ENCODE data around the gene RAB20.

The RAB20 gene

DNA sequence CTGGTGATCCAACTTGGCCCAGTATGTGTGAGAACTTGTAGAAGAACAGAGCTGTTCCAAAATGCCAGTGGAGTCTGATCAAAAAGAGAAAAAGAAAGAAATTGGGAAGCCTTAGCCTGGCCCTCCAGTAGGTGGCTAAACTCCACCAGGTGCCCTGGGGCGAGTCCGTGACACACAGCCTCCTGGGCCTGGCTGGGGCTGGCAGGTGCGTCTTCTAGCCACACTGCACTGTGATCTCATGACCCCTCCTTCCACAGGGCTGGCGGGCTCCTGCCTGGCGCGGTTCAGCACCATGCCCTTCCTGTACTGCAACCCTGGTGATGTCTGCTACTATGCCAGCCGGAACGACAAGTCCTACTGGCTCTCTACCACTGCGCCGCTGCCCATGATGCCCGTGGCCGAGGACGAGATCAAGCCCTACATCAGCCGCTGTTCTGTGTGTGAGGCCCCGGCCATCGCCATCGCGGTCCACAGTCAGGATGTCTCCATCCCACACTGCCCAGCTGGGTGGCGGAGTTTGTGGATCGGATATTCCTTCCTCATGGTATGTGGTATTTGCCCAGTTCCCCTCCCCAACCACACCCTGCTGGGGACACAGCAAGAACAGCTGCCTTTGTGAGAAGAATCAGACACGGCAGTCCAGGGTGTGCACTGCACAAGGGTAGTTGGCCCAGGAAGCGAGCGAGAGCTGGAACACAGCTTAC, 53.7 kb downstream of the RAB20 start:
- TF ChIP-seq POLR2AphosphoS5 (IDR thresholded peaks at IDR 0.05; ENCODE audit: borderline replicate concordance, low read depth, low read length) (no peak), EZH2 (IDR thresholded peaks at IDR 0.05) (no peak), FOXP2 (optimal IDR thresholded peaks at IDR 0.05; ENCODE audit: control extremely low read depth, extremely low read length, insufficient read depth) (no peak)
- H3K9me3 ChIP-seq (ENCODE audit: low read depth, low read length): no peaks in the 10 kb centered on the region
- H3K36me3 ChIP-seq (ENCODE audit: insufficient read depth, low read length): peaks cover 7% of the 10 kb centered on the region; the same call in 1 of the 2 replicates
- no peak overlapping the region for H3K4me3 ChIP-seq
- no peak overlapping the region for H3K9ac ChIP-seq (ENCODE audit: insufficient read length)
- no peak overlapping the region for H3K27ac ChIP-seq
- DNase-seq (ENCODE audit: low read depth, low spot score): no peak

DNA sequence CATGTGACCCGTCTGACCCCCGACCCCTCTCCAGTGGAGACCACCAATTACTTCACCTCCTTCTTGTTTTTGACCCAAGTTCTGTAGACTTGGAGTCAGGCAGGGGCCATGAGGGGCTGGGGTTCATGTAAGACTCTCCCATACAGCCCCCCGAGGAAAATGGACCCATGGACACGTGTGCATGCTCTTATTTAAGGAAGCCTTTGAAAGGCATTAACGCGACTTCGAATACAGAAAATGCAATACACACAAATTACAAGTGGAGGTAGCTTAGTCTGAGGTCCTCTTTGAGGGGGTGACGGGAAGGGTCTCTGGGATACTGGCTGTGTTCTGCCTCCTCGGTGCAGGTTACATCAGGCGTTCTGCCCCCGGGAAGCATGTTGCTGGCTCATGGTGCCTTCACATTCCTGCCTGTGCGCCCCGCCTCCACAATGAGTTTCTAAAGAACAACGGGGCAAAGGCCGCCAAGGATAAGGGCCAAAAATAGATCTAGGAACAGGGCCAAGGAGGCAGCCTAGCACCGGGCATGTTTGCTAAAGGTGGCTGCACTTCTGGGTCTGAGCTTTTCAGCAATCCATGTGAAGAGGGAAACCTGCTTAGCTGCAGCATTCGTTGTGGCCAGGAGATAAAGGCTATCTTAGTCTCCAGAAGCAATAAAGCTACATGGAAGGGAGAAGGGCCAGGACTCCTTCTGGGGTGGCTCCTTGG, 54.5 kb downstream of the RAB20 start:
- no peaks in the 10 kb centered on the region for H3K9me3 ChIP-seq (ENCODE audit: low read depth, low read length)
- no peak overlapping the region for H3K27ac ChIP-seq
- peaks cover 7% of the 10 kb centered on the region; the same call in 1 of the 2 replicates for H3K36me3 ChIP-seq (ENCODE audit: insufficient read depth, low read length)
- no peak overlapping the region for H3K9ac ChIP-seq (ENCODE audit: insufficient read length)
- no peak overlapping the region for H3K4me3 ChIP-seq
- TF ChIP-seq FOXP2 (optimal IDR thresholded peaks at IDR 0.05; ENCODE audit: control extremely low read depth, extremely low read length, insufficient read depth): no peak
- no peak for TF ChIP-seq EZH2 (IDR thresholded peaks at IDR 0.05)
- no peak for TF ChIP-seq POLR2AphosphoS5 (IDR thresholded peaks at IDR 0.05; ENCODE audit: borderline replicate concordance, low read depth, low read length)
- DNase-seq (ENCODE audit: low read depth, low spot score): no peak

DNA sequence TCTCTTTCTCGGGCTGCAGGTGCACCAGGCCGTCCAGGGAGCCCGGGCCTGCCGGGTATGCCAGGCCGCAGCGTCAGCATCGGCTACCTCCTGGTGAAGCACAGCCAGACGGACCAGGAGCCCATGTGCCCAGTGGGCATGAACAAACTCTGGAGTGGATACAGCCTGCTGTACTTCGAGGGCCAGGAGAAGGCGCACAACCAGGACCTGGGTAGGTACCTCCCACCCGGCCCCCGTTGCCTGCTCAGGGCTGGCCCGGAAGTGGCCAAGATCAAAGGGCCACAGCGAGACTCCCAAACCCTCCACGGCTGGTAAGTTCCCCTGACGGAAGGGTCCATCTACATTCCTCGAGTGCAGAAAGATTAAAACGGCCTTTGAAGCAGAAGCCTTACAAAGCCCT, 55.1 kb downstream of the RAB20 start:
- DNase-seq (ENCODE audit: low read depth, low spot score): no peak
- H3K27ac ChIP-seq: no peak overlapping the region
- H3K9me3 ChIP-seq (ENCODE audit: low read depth, low read length): no peaks in the 10 kb centered on the region
- H3K36me3 ChIP-seq (ENCODE audit: insufficient read depth, low read length): peaks cover 7% of the 10 kb centered on the region; the same call in 1 of the 2 replicates
- TF ChIP-seq POLR2AphosphoS5 (IDR thresholded peaks at IDR 0.05; ENCODE audit: borderline replicate concordance, low read depth, low read length) (no peak), FOXP2 (optimal IDR thresholded peaks at IDR 0.05; ENCODE audit: control extremely low read depth, extremely low read length, insufficient read depth) (no peak), EZH2 (IDR thresholded peaks at IDR 0.05) (no peak)
- H3K9ac ChIP-seq (ENCODE audit: insufficient read length): no peak overlapping the region
- H3K4me3 ChIP-seq: no peak overlapping the region

DNA sequence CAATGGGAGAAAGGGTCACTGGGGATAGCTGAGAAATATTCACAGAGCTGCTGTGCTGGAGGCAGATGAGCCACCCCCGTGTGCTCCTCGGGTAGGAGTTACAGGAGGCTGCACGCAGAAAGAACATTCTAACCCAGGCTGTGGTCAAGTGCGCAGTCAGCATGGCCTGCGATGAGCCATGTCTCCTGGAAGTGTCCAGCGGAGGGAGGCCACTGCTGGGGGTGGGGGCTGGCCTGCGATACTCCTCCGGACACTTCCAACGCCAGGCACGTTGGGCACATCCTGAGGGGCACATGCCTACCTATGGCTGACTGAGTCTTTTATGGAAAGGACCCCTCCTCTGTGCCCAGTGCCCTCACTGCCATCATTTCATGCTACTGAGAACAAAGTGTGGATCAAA, 55.9 kb downstream of the RAB20 start:
- Histone ChIP-seq H3K9me3 (ENCODE audit: low read depth, low read length) (no peaks in the 10 kb centered on the region), H3K9ac (ENCODE audit: insufficient read length) (no peak overlapping the region), H3K36me3 (ENCODE audit: insufficient read depth, low read length) (peaks cover 7% of the 10 kb centered on the region; the same call in 1 of the 2 replicates), H3K4me3 (no peak overlapping the region), H3K27ac (no peak overlapping the region)
- DNase-seq (ENCODE audit: low read depth, low spot score): no peak
- no peak for TF ChIP-seq FOXP2 (optimal IDR thresholded peaks at IDR 0.05; ENCODE audit: control extremely low read depth, extremely low read length, insufficient read depth)
- TF ChIP-seq POLR2AphosphoS5 (IDR thresholded peaks at IDR 0.05; ENCODE audit: borderline replicate concordance, low read depth, low read length): no peak
- no peak for TF ChIP-seq EZH2 (IDR thresholded peaks at IDR 0.05)

DNA sequence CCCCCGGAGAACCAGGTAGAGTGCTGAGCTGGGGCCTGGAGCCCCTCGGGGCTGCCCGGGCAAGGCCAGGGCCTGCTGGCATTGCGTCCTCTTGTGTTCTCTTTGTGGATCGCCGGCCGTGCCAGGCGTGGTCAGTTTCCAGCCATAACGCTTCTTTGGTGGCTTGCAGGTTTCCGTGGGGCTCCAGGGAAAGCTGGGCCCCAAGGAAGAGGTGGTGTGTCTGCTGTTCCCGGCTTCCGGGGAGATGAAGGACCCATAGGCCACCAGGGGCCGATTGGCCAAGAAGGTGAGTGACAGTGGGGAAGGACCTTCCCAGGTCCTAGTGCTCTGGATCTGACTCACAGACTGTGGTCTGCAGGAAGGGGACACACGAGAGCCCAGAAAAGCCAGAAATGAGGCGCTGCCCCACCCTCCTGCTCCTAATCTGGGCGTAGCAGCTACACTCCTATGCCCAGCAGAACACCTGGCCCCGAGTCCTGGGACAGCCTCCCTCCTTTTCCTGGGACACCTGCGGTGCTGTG, 57.5 kb downstream of the RAB20 start:
- Histone ChIP-seq H3K36me3 (ENCODE audit: insufficient read depth, low read length) (peaks cover 7% of the 10 kb centered on the region; the same call in 1 of the 2 replicates), H3K9ac (ENCODE audit: insufficient read length) (no peak overlapping the region)
- no peak for TF ChIP-seq EZH2 (IDR thresholded peaks at IDR 0.05)
- no peak for TF ChIP-seq FOXP2 (optimal IDR thresholded peaks at IDR 0.05; ENCODE audit: control extremely low read depth, extremely low read length, insufficient read depth)
- TF ChIP-seq POLR2AphosphoS5 (IDR thresholded peaks at IDR 0.05; ENCODE audit: borderline replicate concordance, low read depth, low read length): no peak

DNA sequence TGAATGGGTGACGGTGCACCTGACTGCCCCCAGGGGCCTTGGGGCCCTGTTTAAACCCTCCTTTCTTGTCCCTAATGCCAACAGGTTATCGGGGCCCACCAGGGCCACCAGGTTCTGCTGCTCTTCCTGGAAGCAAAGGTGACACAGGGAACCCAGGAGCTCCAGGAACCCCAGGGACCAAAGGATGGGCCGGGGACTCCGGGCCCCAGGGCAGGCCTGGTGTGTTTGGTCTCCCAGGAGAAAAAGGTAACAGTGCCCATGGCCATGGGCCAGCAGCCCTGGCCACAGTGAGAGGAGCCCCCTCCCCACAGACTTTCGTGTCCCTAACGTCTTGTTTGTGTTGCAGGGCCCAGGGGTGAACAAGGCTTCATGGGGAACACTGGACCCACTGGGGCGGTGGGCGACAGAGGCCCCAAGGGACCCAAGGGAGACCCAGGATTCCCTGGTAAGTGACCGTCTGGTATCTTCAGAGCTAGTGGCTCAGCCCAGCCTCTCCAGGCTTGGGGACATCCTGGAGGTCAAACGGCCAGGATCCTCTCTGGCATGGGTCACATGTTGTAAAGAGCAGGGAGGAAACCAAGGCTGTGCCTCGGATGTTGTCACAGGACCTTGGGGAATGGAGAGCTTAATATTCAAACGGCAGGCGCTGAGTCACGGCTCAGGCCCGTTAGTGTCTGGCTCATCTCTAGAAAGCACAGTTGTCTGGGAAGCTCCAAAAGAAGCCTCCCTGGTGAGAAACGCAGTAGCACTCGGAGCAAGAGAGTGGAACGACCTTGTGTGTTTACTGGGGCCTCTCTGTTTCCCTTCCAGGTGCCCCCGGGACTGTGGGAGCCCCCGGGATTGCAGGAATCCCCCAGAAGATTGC, 58.3 kb downstream of the RAB20 start:
- Histone ChIP-seq H3K9ac (ENCODE audit: insufficient read length) (no peak overlapping the region), H3K36me3 (ENCODE audit: insufficient read depth, low read length) (peaks cover 11% of the 10 kb centered on the region; the same call in 1 of the 2 replicates), H3K27ac (no peak overlapping the region), H3K9me3 (ENCODE audit: low read depth, low read length) (no peaks in the 10 kb centered on the region), H3K4me3 (no peak overlapping the region)
- no peak for TF ChIP-seq POLR2AphosphoS5 (IDR thresholded peaks at IDR 0.05; ENCODE audit: borderline replicate concordance, low read depth, low read length)
- no peak for TF ChIP-seq EZH2 (IDR thresholded peaks at IDR 0.05)
- no peak for TF ChIP-seq FOXP2 (optimal IDR thresholded peaks at IDR 0.05; ENCODE audit: control extremely low read depth, extremely low read length, insufficient read depth)
- DNase-seq (ENCODE audit: low read depth, low spot score): no peak

More for the DNA sequence above, 57.5 kb downstream of the RAB20 start:
- no peak for DNase-seq (ENCODE audit: low read depth, low spot score)
- Histone ChIP-seq H3K4me3 (no peak overlapping the region), H3K9me3 (ENCODE audit: low read depth, low read length) (no peaks in the 10 kb centered on the region), H3K27ac (no peak overlapping the region)

DNA sequence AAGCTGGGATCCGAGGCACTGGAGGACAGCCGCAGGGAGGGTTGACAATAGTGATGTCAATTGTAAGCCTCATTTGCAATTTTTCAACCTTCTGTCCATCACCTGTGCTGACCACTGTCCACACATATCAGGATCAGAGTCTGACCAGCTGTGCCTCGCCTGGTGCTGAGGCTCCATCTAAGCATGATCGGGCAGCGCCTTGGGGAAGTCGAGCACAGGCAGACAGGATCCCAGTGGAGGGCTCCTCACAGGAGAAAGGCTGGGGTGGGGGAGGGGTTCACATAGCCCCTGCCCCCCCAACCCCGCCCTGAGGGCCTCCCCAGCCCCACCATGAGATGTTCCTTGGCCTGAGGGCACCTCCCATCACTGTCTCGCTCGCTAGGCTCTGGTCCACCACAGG, 60.3 kb downstream of the RAB20 start:
- no peak overlapping the region for H3K9ac ChIP-seq (ENCODE audit: insufficient read length)
- H3K36me3 ChIP-seq (ENCODE audit: insufficient read depth, low read length): peaks cover 17% of the 10 kb centered on the region
- TF ChIP-seq POLR2AphosphoS5 (IDR thresholded peaks at IDR 0.05; ENCODE audit: borderline replicate concordance, low read depth, low read length): no peak
- TF ChIP-seq EZH2 (IDR thresholded peaks at IDR 0.05): no peak
- no peak for TF ChIP-seq FOXP2 (optimal IDR thresholded peaks at IDR 0.05; ENCODE audit: control extremely low read depth, extremely low read length, insufficient read depth)
- H3K9me3 ChIP-seq (ENCODE audit: low read depth, low read length): no peaks in the 10 kb centered on the region
- H3K4me3 ChIP-seq: no peak overlapping the region
- H3K27ac ChIP-seq: no peak overlapping the region
- no peak for DNase-seq (ENCODE audit: low read depth, low spot score)
